Measurements from ENCODE around the gene C1orf21.

C1orf21 gene

DNA sequence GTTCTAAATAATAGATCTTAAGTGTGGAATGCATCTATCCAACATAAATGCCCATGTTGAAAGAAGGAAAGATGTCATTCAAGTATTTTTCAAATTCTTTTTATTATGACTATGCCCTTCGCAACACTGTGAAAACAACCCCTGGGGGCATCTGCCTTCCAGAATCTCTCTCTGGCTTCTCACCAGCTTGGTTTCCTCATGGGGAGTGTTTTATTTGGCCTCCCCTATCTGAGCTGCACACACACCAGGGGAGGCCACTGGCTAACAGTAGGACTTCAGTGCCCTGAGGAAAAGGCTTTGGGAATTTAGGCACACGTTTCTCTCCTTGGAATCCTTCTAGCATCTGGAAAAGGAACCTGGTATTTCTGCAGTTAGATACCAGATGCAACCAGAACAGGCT lies 237.2 kb downstream of the C1orf21 start:
- no peak overlapping the region for H3K4me3 ChIP-seq (ENCODE audit: control insufficient read depth, low read depth, low read length)
- TF ChIP-seq, protein P1, sequence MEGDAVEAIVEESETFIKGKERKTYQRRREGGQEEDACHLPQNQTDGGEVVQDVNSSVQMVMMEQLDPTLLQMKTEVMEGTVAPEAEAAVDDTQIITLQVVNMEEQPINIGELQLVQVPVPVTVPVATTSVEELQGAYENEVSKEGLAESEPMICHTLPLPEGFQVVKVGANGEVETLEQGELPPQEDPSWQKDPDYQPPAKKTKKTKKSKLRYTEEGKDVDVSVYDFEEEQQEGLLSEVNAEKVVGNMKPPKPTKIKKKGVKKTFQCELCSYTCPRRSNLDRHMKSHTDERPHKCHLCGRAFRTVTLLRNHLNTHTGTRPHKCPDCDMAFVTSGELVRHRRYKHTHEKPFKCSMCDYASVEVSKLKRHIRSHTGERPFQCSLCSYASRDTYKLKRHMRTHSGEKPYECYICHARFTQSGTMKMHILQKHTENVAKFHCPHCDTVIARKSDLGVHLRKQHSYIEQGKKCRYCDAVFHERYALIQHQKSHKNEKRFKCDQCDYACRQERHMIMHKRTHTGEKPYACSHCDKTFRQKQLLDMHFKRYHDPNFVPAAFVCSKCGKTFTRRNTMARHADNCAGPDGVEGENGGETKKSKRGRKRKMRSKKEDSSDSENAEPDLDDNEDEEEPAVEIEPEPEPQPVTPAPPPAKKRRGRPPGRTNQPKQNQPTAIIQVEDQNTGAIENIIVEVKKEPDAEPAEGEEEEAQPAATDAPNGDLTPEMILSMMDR (IDR thresholded peaks at IDR 0.05; ENCODE audit: control insufficient read depth, insufficient read depth, low read depth, low read length, missing control alignments) = no peak
- DNase-seq (ENCODE audit: low read depth) = no peak

DNA sequence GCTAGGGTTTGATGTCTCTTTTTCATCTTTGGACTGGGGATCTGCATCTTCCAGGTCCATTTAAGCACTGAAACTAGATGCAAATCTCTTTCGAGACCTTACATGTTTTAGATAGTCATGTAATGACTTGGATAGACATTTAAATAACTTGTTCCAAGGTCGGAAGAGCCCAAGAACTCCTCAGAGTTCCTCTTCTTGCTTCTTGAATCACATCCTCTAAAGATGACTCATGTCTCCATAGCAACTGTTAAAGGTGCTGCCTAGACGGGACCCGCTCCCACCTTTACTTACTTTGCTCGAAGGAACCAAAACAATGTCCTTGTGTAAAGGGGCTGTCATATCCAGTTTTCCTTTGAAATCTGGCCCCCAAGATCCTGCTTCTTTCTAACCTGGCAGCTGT lies 237.8 kb downstream of the C1orf21 start:
- H3K4me3 ChIP-seq (ENCODE audit: control insufficient read depth, low read depth, low read length) = no peak overlapping the region
- DNase-seq (ENCODE audit: low read depth) = no peak
- TF ChIP-seq, protein P1 (IDR thresholded peaks at IDR 0.05; ENCODE audit: control insufficient read depth, insufficient read depth, low read depth, low read length, missing control alignments) = no peak

DNA sequence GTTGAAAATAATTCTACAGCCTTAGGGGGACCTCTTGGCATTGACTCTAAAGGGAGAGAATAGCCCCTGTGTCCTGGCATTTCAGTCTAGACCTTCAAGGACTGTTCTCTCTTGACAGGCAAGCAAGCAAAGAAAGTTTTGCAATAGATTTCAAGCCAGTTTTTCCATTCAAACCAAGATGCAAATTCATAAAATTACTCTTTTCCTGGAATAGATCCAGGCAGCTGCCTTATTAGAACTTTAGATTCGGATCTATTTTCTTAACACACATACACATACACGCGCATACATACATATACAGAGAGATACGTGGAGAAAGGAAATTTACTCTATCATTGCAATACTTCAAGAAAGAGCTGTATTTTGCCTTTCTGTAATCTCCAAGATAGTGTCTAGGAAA lies 238.4 kb downstream of the C1orf21 start:
- H3K4me3 ChIP-seq (ENCODE audit: control insufficient read depth, low read depth, low read length) = no peak overlapping the region
- TF ChIP-seq, protein P1 (IDR thresholded peaks at IDR 0.05; ENCODE audit: control insufficient read depth, insufficient read depth, low read depth, low read length, missing control alignments) = no peak
- DNase-seq (ENCODE audit: low read depth) = no peak

DNA sequence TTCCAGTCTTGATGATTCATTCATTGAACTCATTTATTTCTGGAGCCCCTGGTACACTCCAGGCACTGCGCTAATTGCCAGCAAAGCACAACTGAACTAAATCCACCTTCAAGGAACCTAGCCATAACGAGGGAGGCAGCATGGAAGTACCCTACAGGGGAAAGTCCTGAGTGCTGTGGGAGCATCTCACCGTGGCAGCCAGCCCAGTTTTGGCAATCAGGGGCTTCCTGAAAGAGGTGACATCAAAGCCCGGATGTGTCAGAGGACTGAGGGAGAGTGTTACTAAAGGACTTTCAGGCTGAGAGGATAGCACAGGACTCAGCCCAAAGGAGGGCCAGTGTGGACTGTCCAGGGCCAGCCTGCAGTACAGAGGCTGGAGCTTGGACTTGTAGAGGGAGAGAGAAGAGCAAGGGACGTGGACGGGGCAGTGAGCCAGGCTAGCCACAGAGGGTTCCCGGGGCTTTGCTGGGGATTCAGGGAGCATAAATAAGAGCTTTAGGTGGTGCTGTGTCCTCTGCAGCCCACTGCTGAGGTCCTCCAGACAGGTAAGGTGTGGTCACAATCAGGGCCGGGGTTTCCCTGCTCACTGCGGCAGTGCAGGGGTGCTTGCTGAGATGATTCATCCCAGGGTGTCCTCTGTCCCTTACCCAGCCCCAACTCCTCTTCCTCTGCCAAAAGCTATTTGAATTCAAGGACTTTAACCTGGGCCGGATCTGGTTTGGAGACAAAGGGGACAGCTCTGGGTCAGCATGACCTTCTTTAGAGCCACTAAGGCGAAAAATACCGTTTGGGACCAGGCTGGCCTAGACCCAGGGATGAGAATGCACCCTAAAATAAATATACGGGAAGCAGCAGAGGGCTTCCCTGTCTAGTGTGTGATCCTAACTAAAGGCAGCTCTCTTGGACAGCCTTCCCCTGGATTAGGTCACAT lies 239.5 kb downstream of the C1orf21 start:
- DNase-seq (ENCODE audit: low read depth) = no peak
- TF ChIP-seq, protein P1 (IDR thresholded peaks at IDR 0.05; ENCODE audit: control insufficient read depth, insufficient read depth, low read depth, low read length, missing control alignments) = no peak
- no peak overlapping the region for H3K4me3 ChIP-seq (ENCODE audit: control insufficient read depth, low read depth, low read length)

DNA sequence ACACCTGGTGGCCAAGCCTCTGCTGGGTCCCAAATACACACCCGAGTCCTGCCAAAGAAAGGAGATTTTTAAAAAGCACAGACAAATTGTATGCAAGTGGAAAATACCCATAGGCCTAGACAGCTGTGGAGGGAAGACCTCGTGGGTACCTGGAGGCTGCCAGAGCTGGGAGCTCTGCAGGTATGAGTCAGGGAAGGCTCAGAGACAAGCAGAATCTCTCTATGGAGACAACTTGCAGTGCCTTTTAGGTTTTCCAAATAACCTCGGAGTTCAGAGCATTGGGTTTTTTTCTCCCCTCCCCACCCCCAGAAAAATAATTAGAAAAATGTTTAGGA lies 240.1 kb downstream of the C1orf21 start:
- DNase-seq (ENCODE audit: low read depth) = no peak
- TF ChIP-seq, protein P1 (IDR thresholded peaks at IDR 0.05; ENCODE audit: control insufficient read depth, insufficient read depth, low read depth, low read length, missing control alignments) = no peak
- H3K4me3 ChIP-seq (ENCODE audit: control insufficient read depth, low read depth, low read length) = no peak overlapping the region

DNA sequence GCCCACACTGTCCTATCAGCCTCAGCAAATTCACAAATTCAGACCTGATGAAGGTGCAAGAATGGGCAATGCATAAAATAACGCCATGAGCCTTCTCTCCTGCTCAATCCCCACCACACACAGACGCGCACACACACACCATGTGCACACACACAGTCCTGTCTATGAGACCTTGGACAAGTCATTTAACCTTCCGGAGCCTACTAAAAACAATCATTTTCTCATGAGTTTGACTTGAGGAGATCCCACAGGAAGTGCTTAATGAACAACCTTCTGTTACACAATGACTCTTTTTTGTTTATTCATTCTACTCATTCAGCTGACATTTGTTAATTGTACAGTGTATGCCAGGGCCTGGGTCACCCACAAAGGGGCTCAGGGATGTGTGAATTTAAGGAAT lies 242.4 kb downstream of the C1orf21 start:
- H3K4me3 ChIP-seq (ENCODE audit: control insufficient read depth, low read depth, low read length) = no peak overlapping the region
- TF ChIP-seq, protein P1 (IDR thresholded peaks at IDR 0.05; ENCODE audit: control insufficient read depth, insufficient read depth, low read depth, low read length, missing control alignments) = no peak
- DNase-seq (ENCODE audit: low read depth) = no peak
